CD4-positive, alpha-beta T cell (primary cell): Measurements from ENCODE around the gene SFT2D2. TPM values are rescaled to one million over a fixed set of nuclear protein-coding genes. Genes with fewer than 3 reads are reported as not detected.

Experiments used
- ATAC-seq: fragments of 200-7000 bp; cut with Tn5 transposase; one replicate; pipeline ENCODE4 v1.10.0; 2022; ENCODE audit warnings: mild to moderate bottlenecking; ENCODE audit not compliant: poor library complexity
- CTCF ChIA-PET: fragments of 350-600 bp; sonication (Branson Sonifier 250); formaldehyde crosslinking; loops from one replicate; lab custom pipeline; 2021; ENCODE audit warnings: antibody characterized with exemption, inconsistent platforms; lab: Charles Lee
- POLR2A ChIA-PET: fragments of 350-600 bp; sonication (Branson Sonifier 250); formaldehyde crosslinking; loops from one replicate; lab custom pipeline; 2021; ENCODE audit warnings: antibody characterized with exemption, inconsistent platforms; lab: Charles Lee
- DNase-seq, 14 experiments: peaks; one replicate each; pipeline ENCODE4 v3.0.0-alpha.2; 2013 to 2020; ENCODE audit warnings: mixed read lengths in 2 of 14
- H3K27ac ChIP-seq, 2 donors: one replicate each; pipeline versions ENCODE4 v1.5.1 to v1.7.0; 2013; ENCODE audit warnings: low read length in 2 of 2, low read depth in 1 of 2, mild to moderate bottlenecking in 1 of 2
- H3K27me3 ChIP-seq, 2 experiments: 1 replicate in 1 of 2; 2 replicates in 1 of 2; pipeline versions ENCODE4 v1.6.1 to v1.7.0; 2013; ENCODE audit warnings: low read length in 2 of 2, control low read depth in 1 of 2, mild to moderate bottlenecking in 1 of 2, moderate library complexity in 1 of 2; ENCODE audit not compliant: insufficient read depth in 2 of 2, control insufficient read depth in 1 of 2
- H3K36me3 ChIP-seq: one replicate; pipeline ENCODE4 v1.6.1; 2013; ENCODE audit warnings: low read length, control low read depth; ENCODE audit not compliant: insufficient read depth
- H3K4me1 ChIP-seq: one replicate; pipeline ENCODE4 v1.6.1; 2013; ENCODE audit warnings: low read length, control low read depth; ENCODE audit not compliant: insufficient read depth
- H3K4me3 ChIP-seq: one replicate; pipeline ENCODE4 v1.5.1; 2013; ENCODE audit warnings: mild to moderate bottlenecking, low read length, moderate library complexity
- H3K9me3 ChIP-seq, 2 experiments: 1 replicate in 1 of 2; 2 replicates in 1 of 2; pipeline versions ENCODE4 v1.6.1 to v1.7.0; 2013; ENCODE audit warnings: low read length in 2 of 2, mild to moderate bottlenecking in 2 of 2, control low read depth in 1 of 2, moderate library complexity in 1 of 2; ENCODE audit not compliant: control insufficient read depth in 1 of 2, insufficient read depth in 1 of 2
- H3K27ac Mint-ChIP-seq: one replicate; pipeline ENCODE4 v1.8.0; 2020; ENCODE audit warnings: mixed read lengths
- H3K27me3 Mint-ChIP-seq: one replicate; pipeline ENCODE4 v1.8.0; 2021; ENCODE audit warnings: mixed read lengths
- H3K36me3 Mint-ChIP-seq: one replicate; pipeline ENCODE4 v1.8.0; 2021; ENCODE audit warnings: low read depth, mixed read lengths
- H3K4me1 Mint-ChIP-seq: one replicate; pipeline ENCODE4 v1.8.0; 2021; ENCODE audit warnings: low read depth, mixed read lengths
- H3K4me3 Mint-ChIP-seq: one replicate; pipeline ENCODE4 v1.8.0; 2020; ENCODE audit warnings: mild to moderate bottlenecking, mixed read lengths
- H3K9me3 Mint-ChIP-seq: one replicate; pipeline ENCODE4 v1.8.0; 2020; ENCODE audit warnings: mixed read lengths
- CTCF ChIP-seq: fragments of 200-600 bp; IDR thresholded peaks from one replicate; pipeline ENCODE4 v1.8.0; 2022; ENCODE audit warnings: antibody characterized with exemption, mild to moderate bottlenecking
- intact Hi-C, 2 experiments: fragments of 100-400 bp; cut with DNase I in 1 of 2; cut with micrococcal nuclease in 1 of 2; formaldehyde crosslinking; loops; one replicate each; pipeline versions ENCODE4 v1.15.1 to v1.9.0; 2023 to 2025; cut with DNase I, micrococcal nuclease
- total RNA-seq, 174 experiments: library from RNA in 2 of 174; stranded (reverse) in 2 of 174; gene quantifications; one replicate each; pipeline ENCODE4 v1.2.3 and lab custom pipeline; 2021 to 2026

Gene SFT2D2
- total RNA-seq, 2 experiments from 2014 or later = 47.0 to 51.7 TPM

DNA sequence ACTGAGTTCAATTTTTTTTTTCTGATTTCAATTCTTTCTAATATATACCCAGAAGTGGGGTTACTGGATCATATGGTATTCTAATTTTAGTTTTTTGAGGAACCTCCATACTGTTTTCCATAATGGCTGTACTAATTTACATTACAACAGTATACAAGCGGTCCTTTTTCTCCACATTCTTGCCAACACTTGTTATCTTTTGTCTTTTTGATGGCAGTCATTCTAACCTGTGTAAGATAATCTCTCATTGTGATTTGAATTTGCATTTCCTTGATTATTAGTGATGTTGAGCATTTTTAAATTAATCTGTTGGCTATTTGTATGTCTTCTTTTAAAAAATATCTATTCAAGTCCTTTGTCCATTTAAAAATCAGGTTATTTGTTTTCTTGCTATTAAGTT is 33.8 kb downstream of the SFT2D2 start:
- Mint-ChIP-seq H3K36me3 (peaks cover 80% of the 10 kb centered on the region), H3K4me1 (peaks cover 24% of the 10 kb centered on the region), H3K9me3 (peaks cover 2% of the 10 kb centered on the region), H3K27me3 (no peaks in the 10 kb centered on the region), H3K27ac (no peak overlapping the region), H3K4me3 (no peak overlapping the region)
- no peaks in the 10 kb centered on the region for H3K27me3 ChIP-seq
- POLR2A ChIA-PET = no interaction called here
- ATAC-seq (no peak), DNase-seq (no peak)
- peaks cover 11% of the 10 kb centered on the region for H3K36me3 ChIP-seq
- no peaks in the 10 kb centered on the region for H3K4me1 ChIP-seq
- no peak overlapping the region for H3K4me3 ChIP-seq
- H3K27ac ChIP-seq = no peak overlapping the region
- peaks cover 4 to 11% of the 10 kb centered on the region in 2 experiments for H3K9me3 ChIP-seq
- no peak for TF ChIP-seq CTCF
- CTCF ChIA-PET = no interaction called here
- intact Hi-C loops = no loop called here

GRCh38 chr1:168260393-168260792 is 34.6 kb downstream of the SFT2D2 start:
- ChIA-PET POLR2A (no interaction called here), CTCF (no interaction called here)
- TF ChIP-seq CTCF = no peak
- Histone ChIP-seq H3K27ac (no peak overlapping the region), H3K4me3 (no peak overlapping the region), H3K27me3 (no peaks in the 10 kb centered on the region), H3K36me3 (peaks cover 16% of the 10 kb centered on the region), H3K4me1 (no peaks in the 10 kb centered on the region), H3K9me3 (peaks cover 4 to 11% of the 10 kb centered on the region in 2 experiments)
- Mint-ChIP-seq H3K4me1 (peaks cover 24% of the 10 kb centered on the region), H3K36me3 (peaks cover 75% of the 10 kb centered on the region), H3K27ac (no peak overlapping the region), H3K27me3 (no peaks in the 10 kb centered on the region), H3K4me3 (no peak overlapping the region), H3K9me3 (peaks cover 2% of the 10 kb centered on the region)
- intact Hi-C loops = no loop called here
- DNase-seq (no peak), ATAC-seq (no peak)

GRCh38 chr1:168261390-168261789 is 35.6 kb downstream of the SFT2D2 start:
- DNase-seq (no peak), ATAC-seq (no peak)
- peaks cover 71% of the 10 kb centered on the region for H3K36me3 Mint-ChIP-seq
- peaks cover 2% of the 10 kb centered on the region for H3K9me3 Mint-ChIP-seq
- no peak overlapping the region for H3K4me3 ChIP-seq
- H3K4me1 ChIP-seq = no peaks in the 10 kb centered on the region
- intact Hi-C loops = no loop called here
- no peaks in the 10 kb centered on the region for H3K27me3 ChIP-seq
- ChIA-PET POLR2A (no interaction called here), CTCF (no interaction called here)
- peaks cover 13% of the 10 kb centered on the region for H3K36me3 ChIP-seq
- peaks cover 2% of the 10 kb centered on the region in 2 experiments for H3K9me3 ChIP-seq
- H3K27ac Mint-ChIP-seq = no peak overlapping the region
- H3K27ac ChIP-seq = no peak overlapping the region
- no peak for TF ChIP-seq CTCF
- H3K27me3 Mint-ChIP-seq = no peaks in the 10 kb centered on the region
- no peak overlapping the region for H3K4me3 Mint-ChIP-seq
- peaks cover 24% of the 10 kb centered on the region for H3K4me1 Mint-ChIP-seq
